ENCODE measurements around the gene ATP1A4.

GRCh38 chr1:160143695-160144094 lies 7.7 kb upstream of the ATP1A4 start:
- TF ChIP-seq POLR2A (IDR thresholded peaks at IDR 0.05; ENCODE audit: control extremely low read depth in 1 of 2, low read depth in 2 of 2, low read length in 2 of 2) (no peak), CTCF (IDR thresholded peaks at IDR 0.05; ENCODE audit: control extremely low read depth in 1 of 3, insufficient read depth in 1 of 3, low read depth in 1 of 3, low read length in 3 of 3) (no peak), GABPA (IDR thresholded peaks at IDR 0.05; ENCODE audit: borderline replicate concordance, insufficient read depth, low read length) (no peak), HDAC2 (IDR thresholded peaks at IDR 0.05; ENCODE audit: borderline replicate concordance in 1 of 2, low read depth in 2 of 2, low read length in 2 of 2) (no peak), USF2 (IDR thresholded peaks at IDR 0.05; ENCODE audit: low read length) (no peak), KDM5A (IDR thresholded peaks at IDR 0.05; ENCODE audit: low read length) (no peak), EZH2 (IDR thresholded peaks at IDR 0.05; ENCODE audit: low read depth, low read length, severe bottlenecking) (no peak)
